Esophagus squamous epithelium (tissue), 5 donors: ENCODE results near the gene CACHD1. TPM values are rescaled to one million over a fixed set of nuclear protein-coding genes. Genes with fewer than 3 reads are reported as not detected.

Experiments used
- DNase-seq: peaks from one replicate; lab custom pipeline; 2025; lab: John Stamatoyannopoulos, UW
- H3K27ac ChIP-seq, 4 donors: fragments of 200-600 bp; sonication (generic); one replicate each; pipeline ENCODE4 v1.5.1; 2016 to 2019; ENCODE audit warnings: mild to moderate bottlenecking in 1 of 4
- H3K27me3 ChIP-seq, 4 donors: fragments of 200-600 bp; sonication (generic); 1 replicate in 3 of 4; 2 replicates in 1 of 4; pipeline versions ENCODE4 v1.5.1 to v1.6.0; 2017 to 2021; ENCODE audit warnings: antibody characterized with exemption in 1 of 4
- H3K36me3 ChIP-seq, 3 donors: fragments of 200-600 bp; sonication (generic); one replicate each; pipeline ENCODE4 v1.5.1; 2016 to 2019
- H3K4me1 ChIP-seq, 3 donors: fragments of 200-600 bp; sonication (generic); one replicate each; pipeline ENCODE4 v1.5.1; 2017 to 2019
- H3K4me3 ChIP-seq, 4 donors: fragments of 200-600 bp; sonication (generic); 1 replicate in 3 of 4; 2 replicates in 1 of 4; pipeline ENCODE4 v1.5.1; 2016 to 2019; ENCODE audit warnings: mild to moderate bottlenecking in 2 of 4, moderate library complexity in 1 of 4
- H3K9me3 ChIP-seq, 3 donors: fragments of 200-600 bp; sonication (generic); one replicate each; pipeline ENCODE4 v1.5.1; 2016 to 2019
- POLR2A ChIP-seq, 4 donors: fragments of 450-650 bp; IDR thresholded peaks; one replicate each; pipeline ENCODE4 v1.6.1; 2017; ENCODE audit warnings: antibody characterized with exemption in 4 of 4, mild to moderate bottlenecking in 4 of 4, moderate library complexity in 3 of 4
- WGBS, 2 donors: methylation state at CpG; one replicate each; pipeline ENCODE4 v1.1.5; 2018; 5-methylcytosine and 5-hydroxymethylcytosine counted together
- intact Hi-C: fragments of 100-400 bp; cut with DNase I; formaldehyde crosslinking; loops from one replicate; pipeline ENCODE4 v1.15.0; 2022
- total RNA-seq, 4 donors: library from RNA; depleted of rRNA; stranded (reverse); fragments of >200 nt; gene quantifications; one replicate each; pipeline ENCODE4 v1.1.0, GENCODE V29; 2016
- TF ChIP-seq, protein P1 (sequence below), 6 experiments: fragments of 450-650 bp in 4 of 6; fragments of 200-600 bp in 2 of 6; sonication (generic) in 2 of 6; IDR thresholded peaks; one replicate each; pipeline ENCODE4 v1.5.1; 2016 to 2019; ENCODE audit warnings: antibody characterized with exemption in 6 of 6, mild to moderate bottlenecking in 4 of 6, moderate library complexity in 4 of 6
- donor health status: DM: yes; HTN: yes; CAD: no.

Gene CACHD1
- total RNA-seq, 4 donors from 2014 or later = 1.9 to 14.5 (median 4.1) TPM

DNA sequence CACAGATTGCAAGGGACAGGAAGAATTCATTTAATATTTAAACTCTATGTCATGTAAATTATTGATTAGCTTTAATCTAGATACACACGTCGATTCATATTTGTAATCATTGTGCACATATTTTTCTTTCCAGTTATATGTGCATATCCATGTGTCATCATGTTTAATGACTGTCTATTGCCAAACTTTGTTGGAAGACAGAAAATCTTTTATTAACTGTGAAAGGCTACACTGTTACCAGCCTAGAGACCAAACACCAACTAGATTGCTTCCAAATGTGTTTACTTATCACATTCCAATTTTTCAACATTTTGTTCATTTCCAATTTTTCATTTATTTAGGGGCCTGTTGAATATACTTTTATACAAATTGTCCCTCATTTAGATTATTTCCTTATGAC lies 43.2 kb upstream of the CACHD1 start:
- Histone ChIP-seq H3K4me1 (no peaks in the 10 kb centered on the region), H3K36me3 (no peaks in the 10 kb centered on the region), H3K27ac (no peak overlapping the region), H3K9me3 (no peaks in the 10 kb centered on the region), H3K27me3 (no peaks in the 10 kb centered on the region), H3K4me3 (no peak overlapping the region)
- intact Hi-C loops = no loop called here
- 46 to 73% methylated on average over 2 of the region's 2 CpGs for WGBS, 2 donors
- no peak for TF ChIP-seq POLR2A (IDR thresholded peaks at IDR 0.05)
- TF ChIP-seq, protein P1, sequence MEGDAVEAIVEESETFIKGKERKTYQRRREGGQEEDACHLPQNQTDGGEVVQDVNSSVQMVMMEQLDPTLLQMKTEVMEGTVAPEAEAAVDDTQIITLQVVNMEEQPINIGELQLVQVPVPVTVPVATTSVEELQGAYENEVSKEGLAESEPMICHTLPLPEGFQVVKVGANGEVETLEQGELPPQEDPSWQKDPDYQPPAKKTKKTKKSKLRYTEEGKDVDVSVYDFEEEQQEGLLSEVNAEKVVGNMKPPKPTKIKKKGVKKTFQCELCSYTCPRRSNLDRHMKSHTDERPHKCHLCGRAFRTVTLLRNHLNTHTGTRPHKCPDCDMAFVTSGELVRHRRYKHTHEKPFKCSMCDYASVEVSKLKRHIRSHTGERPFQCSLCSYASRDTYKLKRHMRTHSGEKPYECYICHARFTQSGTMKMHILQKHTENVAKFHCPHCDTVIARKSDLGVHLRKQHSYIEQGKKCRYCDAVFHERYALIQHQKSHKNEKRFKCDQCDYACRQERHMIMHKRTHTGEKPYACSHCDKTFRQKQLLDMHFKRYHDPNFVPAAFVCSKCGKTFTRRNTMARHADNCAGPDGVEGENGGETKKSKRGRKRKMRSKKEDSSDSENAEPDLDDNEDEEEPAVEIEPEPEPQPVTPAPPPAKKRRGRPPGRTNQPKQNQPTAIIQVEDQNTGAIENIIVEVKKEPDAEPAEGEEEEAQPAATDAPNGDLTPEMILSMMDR (IDR thresholded peaks at IDR 0.05) = no peak
- DNase-seq = no peak

DNA sequence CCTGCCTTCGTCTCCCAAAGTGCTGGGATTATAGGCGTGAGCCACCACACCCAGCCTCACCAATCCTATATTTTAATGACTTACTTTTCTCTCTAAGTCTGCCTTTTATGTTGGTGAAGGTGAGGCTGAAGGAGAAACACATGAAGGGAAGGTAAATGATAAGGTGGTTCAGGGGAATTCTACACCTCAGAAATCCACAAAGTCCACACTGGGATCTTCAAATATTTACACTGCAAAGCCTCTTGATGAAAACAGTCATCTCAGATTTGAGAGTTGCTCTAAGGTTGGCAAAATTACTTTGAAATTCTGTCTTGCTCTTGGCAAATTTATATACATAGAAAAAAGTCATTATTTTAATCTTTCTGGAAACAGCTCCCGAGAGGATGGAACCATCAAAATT lies 42.0 kb upstream of the CACHD1 start:
- H3K27me3 ChIP-seq = peaks cover 0 to under 1% (median 0%) of the 10 kb centered on the region in 4 donors
- no peak for TF ChIP-seq POLR2A (IDR thresholded peaks at IDR 0.05)
- TF ChIP-seq, protein P1 (IDR thresholded peaks at IDR 0.05) = no peak
- no peak overlapping the region for H3K4me3 ChIP-seq
- 41 to 42% methylated on average over 2 to 3 of the region's 3 CpGs for WGBS, 2 donors
- no peaks in the 10 kb centered on the region for H3K9me3 ChIP-seq
- DNase-seq = no peak
- no peak overlapping the region for H3K27ac ChIP-seq
- H3K36me3 ChIP-seq = no peaks in the 10 kb centered on the region
- no peaks in the 10 kb centered on the region for H3K4me1 ChIP-seq
- intact Hi-C loops = no loop called here

DNA sequence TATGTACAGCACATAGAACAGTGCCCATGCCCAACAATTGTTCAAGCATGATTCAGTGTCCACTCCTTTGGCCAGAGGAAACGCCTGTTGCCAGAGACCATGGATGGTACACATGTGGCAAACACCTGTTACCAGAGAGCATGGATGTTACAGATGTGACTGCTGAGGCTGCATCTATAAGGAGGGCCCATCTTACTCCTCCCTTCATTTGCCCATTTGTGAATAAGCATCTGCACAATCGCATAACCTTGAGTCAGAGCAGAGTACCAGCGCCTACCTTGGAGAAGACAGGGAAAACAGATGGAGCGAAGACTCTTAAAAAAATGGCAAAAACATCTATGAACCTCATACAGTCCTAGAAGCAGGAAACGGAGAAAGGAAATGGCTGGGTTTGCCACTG lies 36.6 kb upstream of the CACHD1 start:
- no peak for DNase-seq
- no peak overlapping the region for H3K27ac ChIP-seq
- H3K36me3 ChIP-seq = no peaks in the 10 kb centered on the region
- TF ChIP-seq, protein P1 (IDR thresholded peaks at IDR 0.05) = no peak
- TF ChIP-seq POLR2A (IDR thresholded peaks at IDR 0.05) = no peak
- H3K27me3 ChIP-seq = peaks cover 0 to 2% (median 0%) of the 10 kb centered on the region in 4 donors
- no peaks in the 10 kb centered on the region for H3K4me1 ChIP-seq
- 82 to 88% methylated on average over 5 of the region's 5 CpGs for whole genome bisulfite sequencing, 2 donors
- H3K9me3 ChIP-seq = no peaks in the 10 kb centered on the region
- intact Hi-C loops = no loop called here
- no peak overlapping the region for H3K4me3 ChIP-seq

DNA sequence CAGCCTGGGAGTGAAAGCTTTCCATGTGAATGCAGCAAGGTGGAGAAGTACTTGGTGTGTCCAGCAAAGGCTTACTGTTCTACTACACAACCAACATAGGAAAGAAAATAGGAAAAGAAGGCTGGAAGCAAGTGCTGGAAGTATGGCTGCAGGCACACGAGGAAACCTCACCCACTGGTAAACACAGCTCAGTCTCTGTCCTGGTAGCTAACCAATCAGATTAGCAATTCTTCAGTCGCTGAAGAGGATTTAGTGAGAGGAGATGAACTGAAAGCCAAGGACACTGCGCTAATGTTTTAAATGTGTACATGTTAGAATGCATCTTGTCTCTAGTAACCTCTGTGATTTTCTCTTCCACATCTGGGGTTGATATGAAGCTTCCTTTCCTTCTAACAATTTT lies 36.2 kb upstream of the CACHD1 start:
- 62 to 63% methylated on average over 3 of the region's 3 CpGs for WGBS, 2 donors
- no peak for DNase-seq
- no peaks in the 10 kb centered on the region for H3K9me3 ChIP-seq
- H3K27ac ChIP-seq = no peak overlapping the region
- H3K27me3 ChIP-seq = peaks cover 0 to 2% (median 0%) of the 10 kb centered on the region in 4 donors
- intact Hi-C loops = no loop called here
- TF ChIP-seq, protein P1 (IDR thresholded peaks at IDR 0.05) = no peak
- no peak for TF ChIP-seq POLR2A (IDR thresholded peaks at IDR 0.05)
- no peaks in the 10 kb centered on the region for H3K4me1 ChIP-seq
- H3K36me3 ChIP-seq = no peaks in the 10 kb centered on the region
- H3K4me3 ChIP-seq = no peak overlapping the region

DNA sequence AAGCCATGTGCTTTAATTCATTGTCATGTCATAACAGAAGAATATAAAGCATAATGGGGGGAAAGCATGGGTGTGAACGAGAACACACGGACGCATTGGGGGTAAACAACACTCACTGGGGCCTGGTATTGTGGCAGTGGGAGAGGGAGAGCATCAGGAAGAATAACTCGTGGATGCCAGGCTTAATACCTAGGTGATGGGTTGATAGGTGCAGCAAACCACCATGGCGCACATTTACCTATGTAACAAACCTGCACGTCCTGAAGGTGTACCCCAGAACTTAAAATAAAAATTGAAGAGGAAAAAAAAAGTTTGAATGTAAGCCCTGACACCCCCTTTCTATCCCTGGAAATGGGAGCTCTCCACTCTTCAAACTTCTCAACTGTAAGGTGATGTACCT lies 34.9 kb upstream of the CACHD1 start:
- no peak overlapping the region for H3K27ac ChIP-seq
- no peak overlapping the region for H3K4me3 ChIP-seq
- DNase-seq = no peak
- no peaks in the 10 kb centered on the region for H3K36me3 ChIP-seq
- 67 to 80% methylated on average over 6 of the region's 6 CpGs for WGBS, 2 donors
- no peaks in the 10 kb centered on the region for H3K9me3 ChIP-seq
- no peaks in the 10 kb centered on the region for H3K4me1 ChIP-seq
- peaks cover 0 to 2% (median 0%) of the 10 kb centered on the region in 4 donors for H3K27me3 ChIP-seq
- TF ChIP-seq POLR2A (IDR thresholded peaks at IDR 0.05) = no peak
- TF ChIP-seq, protein P1 (IDR thresholded peaks at IDR 0.05) = no peak
- intact Hi-C loops = no loop called here
